KOPT-K1 (cell line): ENCODE measurements around the gene ALDH1A1.

Experiments
- H3K27ac ChIP-seq: fragments of 200-600 bp; sonication (generic); 2 replicates; pipeline ENCODE4 v1.5.1; 2016; ENCODE audit warnings: antibody characterized with exemption, mild to moderate bottlenecking, low read depth, low read length; ENCODE audit not compliant: poor library complexity, severe bottlenecking
- H3K36me3 ChIP-seq: fragments of 200-600 bp; sonication (generic); 2 replicates; pipeline ENCODE4 v1.5.1; 2017; ENCODE audit warnings: antibody characterized with exemption, mild to moderate bottlenecking, low read length, moderate library complexity; ENCODE audit not compliant: insufficient read depth
- H3K9me3 ChIP-seq: fragments of 200-600 bp; sonication (generic); 2 replicates; pipeline ENCODE4 v1.5.1; 2017; ENCODE audit warnings: antibody characterized with exemption, low read length, mild to moderate bottlenecking; ENCODE audit not compliant: insufficient read depth, poor library complexity, severe bottlenecking

The ALDH1A1 gene

DNA sequence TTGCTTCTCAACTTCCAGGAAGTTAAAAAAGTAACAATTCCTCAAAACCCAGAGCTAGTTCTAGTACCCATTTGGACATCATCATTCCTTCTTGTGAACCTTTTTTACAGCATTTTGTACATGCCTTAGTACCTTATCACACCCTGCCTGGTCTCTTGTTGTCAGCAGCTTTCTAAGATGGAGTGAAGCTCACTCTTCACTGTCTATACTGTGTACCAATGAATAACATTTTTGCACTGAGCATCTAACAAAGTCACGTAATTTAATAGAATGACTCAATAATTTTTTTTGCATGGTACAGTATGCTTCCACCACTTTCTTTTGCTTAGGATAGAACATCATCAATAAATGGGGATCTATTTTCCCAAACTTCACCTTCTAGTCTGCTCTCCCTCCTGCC is 29.8 kb downstream of the ALDH1A1 start:
- no peak overlapping the region for H3K27ac ChIP-seq
- no peaks in the 10 kb centered on the region for H3K36me3 ChIP-seq
- no peaks in the 10 kb centered on the region for H3K9me3 ChIP-seq

DNA sequence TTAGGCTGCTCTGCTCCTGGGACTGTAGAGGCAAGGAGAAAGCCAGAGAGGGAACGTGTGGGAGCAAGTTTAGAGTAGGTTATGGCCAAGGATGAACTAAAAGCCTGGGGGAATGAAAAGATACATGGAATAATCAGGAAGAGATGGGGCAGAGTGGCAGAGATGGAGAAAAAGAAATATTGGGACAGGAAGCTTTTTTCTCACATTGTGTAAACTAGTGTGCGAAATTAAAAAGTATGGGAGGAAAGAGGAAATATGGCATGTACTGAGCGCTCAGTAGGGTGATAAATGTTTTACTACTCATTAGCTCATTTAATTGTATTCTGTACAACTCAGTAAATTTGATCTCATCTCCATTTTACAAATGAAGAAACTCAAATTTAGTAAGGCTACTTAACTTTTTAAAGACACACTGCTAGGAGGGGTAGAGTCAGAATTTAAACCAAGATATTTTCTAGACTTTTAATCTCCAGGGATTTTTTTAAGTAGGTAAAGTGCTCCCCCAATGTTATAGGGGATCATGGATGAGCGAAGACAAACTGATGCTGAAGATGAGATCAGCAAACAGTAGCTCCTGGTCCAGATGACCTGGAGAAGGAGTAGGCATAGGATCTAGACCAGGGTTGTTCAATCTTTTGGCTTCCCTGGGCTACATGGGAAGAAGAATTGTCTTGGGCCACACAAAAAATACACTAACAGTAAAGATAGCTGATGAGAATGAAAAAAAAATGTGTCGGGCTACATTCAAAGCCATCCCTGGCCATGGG is 30.8 kb downstream of the ALDH1A1 start:
- no peaks in the 10 kb centered on the region for H3K9me3 ChIP-seq
- H3K36me3 ChIP-seq = no peaks in the 10 kb centered on the region
- H3K27ac ChIP-seq = no peak overlapping the region

DNA sequence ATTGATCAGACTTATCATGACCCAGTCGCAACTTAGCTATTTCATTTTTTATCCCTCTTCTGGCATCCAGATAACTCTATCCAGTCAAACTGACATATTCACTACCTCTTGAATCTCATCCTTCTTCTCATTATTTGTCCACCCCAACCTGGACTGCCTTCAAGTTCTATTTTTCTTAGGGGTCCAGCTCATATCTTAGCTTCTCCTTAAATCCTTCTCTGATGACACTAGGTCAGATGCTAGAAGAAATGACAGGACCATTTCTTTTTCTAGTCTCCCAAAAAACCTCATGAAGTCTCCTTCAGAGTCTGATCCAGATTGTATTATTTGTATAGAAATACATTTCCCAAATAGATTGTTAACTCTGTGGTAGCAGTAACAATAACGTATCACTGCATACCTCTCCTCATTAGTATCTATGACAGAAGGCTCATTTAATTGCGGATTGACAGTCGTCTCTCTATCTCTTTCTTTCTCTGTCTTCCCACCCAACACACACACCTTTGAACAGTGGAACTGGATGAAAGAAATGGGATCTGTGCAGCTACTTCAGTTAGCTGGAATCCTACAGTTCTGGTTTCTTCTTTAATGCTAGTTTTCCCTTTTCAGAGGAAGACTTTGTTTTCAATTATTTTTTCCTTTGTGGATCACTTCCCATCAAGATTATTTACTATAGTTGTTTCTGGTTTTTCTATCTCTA is 33.5 kb downstream of the ALDH1A1 start:
- no peaks in the 10 kb centered on the region for H3K9me3 ChIP-seq
- H3K36me3 ChIP-seq = no peaks in the 10 kb centered on the region
- H3K27ac ChIP-seq = no peak overlapping the region

DNA sequence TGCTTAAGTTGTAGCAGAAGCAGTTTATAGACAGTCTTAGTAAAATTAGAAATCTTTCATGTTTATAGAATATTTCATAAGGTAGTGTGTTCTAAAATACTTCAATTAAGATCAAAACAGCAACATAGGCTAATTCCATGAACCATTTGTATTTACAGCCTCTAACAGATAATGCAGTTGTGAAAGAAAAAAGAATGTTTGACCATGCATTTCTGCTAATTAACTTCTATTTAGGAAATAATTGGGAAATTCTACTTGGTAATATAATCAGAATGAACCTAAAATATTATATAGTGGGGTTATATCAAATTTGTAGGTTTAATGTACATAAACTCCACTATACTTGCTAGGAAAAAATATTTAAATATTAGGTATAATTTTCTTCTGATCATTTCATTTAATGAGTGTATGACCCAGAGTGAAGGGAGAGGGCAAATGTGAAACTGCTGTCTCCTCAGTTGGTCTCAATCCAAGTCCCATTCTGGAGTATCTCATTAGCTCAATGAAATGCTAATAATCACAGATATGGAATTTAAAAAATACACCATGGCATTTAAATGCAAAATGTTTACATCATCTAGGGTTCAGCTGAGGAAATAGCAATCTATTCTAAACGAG is 34.9 kb downstream of the ALDH1A1 start:
- no peak overlapping the region for H3K27ac ChIP-seq
- H3K36me3 ChIP-seq = no peaks in the 10 kb centered on the region
- no peaks in the 10 kb centered on the region for H3K9me3 ChIP-seq

DNA sequence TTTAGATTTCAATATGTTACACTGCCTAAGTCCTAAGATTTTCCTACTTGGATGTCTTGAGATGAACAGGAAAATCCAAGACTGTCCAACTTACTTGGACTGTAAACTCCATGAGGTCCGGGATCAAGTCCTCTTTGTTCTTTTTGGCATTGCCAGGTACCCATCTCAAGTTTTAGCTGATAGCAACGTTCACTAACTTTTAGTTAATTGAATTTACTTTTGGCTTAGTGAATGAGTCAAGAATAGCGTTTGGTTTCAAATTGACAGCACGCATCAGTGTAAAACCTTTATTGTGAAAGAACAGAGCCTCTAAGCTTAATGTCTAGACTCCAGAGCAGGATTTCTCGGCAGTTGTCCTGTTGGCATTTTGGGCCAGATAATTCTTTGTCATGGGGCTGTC is 37.2 kb downstream of the ALDH1A1 start:
- Histone ChIP-seq H3K36me3 (no peaks in the 10 kb centered on the region), H3K27ac (no peak overlapping the region)

DNA sequence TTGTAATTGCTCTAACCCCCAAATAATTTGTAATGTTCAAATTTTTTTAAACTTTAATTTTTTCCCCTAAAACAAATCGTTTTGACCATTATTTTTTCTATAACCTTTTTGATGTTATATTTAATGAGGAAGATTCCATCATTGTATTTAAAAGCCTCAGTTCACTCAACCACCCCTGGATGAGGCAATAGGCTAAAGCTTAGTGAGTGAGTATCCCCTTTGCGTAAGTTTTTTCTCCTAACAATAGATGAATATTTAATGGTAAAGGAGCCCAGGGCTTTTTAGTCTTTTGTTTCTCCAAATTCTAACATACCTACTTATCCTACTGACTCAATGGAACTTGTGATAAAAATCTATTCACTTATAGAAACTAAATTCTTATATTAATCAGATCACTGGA is 38.1 kb downstream of the ALDH1A1 start:
- Histone ChIP-seq H3K27ac (no peak overlapping the region), H3K9me3 (no peaks in the 10 kb centered on the region), H3K36me3 (no peaks in the 10 kb centered on the region)

More for the DNA sequence above, 37.2 kb downstream of the ALDH1A1 start:
- H3K9me3 ChIP-seq = no peaks in the 10 kb centered on the region

DNA sequence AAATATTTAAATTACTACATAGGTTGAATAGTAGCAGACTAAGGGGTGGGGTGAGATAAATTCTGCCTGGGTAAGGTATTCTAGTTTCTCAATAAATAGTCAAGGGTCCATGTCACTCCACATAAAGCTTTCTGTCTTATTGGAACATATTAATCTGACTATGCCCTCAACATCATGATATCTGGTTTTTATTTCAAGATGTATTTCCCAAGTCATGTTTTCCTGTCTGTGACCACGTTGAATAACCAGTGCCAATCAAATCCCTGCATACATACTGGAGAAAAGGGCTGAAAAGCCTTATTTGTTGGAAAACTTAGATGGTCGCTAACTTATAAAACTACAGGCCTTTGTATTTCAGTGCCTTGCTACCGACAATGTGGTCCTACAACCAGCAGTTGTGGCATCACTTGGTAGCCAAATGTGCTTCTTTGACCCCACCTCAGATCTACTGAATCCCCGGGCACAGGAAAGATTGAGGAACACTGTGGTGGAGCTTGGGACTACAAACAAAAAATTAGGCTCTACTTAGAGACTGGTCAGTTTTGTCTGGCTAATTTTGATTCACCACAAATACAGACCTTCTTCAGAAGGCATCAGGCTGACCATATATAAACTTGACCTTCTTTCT is 39.4 kb downstream of the ALDH1A1 start:
- Histone ChIP-seq H3K36me3 (no peaks in the 10 kb centered on the region), H3K9me3 (no peaks in the 10 kb centered on the region), H3K27ac (no peak overlapping the region)

DNA sequence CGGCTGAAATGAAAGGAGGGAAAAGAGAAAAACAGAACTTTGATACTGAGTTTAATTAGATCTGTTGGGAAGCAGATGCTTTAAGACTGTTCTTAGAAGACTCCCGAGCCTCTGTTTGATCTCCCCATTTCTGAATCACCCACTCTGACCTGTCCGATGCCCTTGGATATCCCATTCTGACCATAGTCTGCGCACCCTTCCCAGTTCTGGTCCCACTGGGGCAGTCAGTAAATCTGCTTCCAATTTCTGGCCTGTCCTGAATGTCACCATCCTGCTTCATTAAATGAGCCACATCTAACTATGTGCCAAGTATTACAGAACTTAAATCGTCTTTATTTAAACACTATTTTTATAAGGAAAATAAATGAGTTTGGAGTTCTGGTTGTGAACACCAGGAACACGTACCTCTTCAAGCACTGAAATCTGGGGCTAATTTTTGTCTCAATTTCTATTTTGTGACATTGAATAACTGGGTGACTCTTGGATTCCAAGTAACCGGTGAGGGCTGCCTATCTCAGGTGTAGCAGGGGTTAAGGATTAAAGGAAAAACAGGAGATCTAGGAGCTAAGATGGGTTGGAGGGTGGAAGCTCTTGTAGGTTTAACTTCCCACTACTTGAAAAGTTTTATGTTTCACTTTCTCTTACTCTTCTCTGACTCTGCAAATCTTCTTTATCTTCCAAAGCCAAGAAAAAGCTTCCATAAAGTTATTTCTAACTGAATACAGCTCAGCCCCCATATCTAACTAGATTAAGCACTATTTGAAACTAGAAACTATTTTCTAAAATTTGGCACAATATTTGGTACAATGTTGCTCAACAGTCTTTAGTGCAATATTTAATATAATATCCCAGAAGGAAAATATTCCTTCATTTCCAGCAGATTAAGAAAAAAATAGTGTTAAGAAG is 40.1 kb downstream of the ALDH1A1 start:
- H3K9me3 ChIP-seq = no peaks in the 10 kb centered on the region
- H3K27ac ChIP-seq = no peak overlapping the region
- H3K36me3 ChIP-seq = no peaks in the 10 kb centered on the region

DNA sequence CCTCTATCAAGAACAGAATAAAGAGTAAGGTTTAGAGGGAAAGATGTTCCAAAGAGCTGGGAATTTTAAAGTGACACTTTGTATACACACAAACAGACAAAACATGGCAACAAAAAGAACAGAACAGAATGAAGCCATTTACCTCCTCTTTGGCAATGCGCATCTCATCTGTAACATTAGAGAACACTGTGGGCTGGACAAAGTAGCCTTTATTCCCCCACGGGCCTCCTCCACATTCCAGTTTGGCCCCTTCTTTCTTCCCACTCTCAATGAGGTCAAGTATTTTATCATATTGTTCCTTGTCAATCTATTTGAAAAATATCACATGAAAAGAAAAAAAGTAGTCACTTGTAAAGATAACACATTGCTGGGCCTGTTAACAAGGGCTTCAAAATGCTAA is 41.0 kb downstream of the ALDH1A1 start:
- no peaks in the 10 kb centered on the region for H3K36me3 ChIP-seq
- no peak overlapping the region for H3K27ac ChIP-seq
- H3K9me3 ChIP-seq = no peaks in the 10 kb centered on the region

DNA sequence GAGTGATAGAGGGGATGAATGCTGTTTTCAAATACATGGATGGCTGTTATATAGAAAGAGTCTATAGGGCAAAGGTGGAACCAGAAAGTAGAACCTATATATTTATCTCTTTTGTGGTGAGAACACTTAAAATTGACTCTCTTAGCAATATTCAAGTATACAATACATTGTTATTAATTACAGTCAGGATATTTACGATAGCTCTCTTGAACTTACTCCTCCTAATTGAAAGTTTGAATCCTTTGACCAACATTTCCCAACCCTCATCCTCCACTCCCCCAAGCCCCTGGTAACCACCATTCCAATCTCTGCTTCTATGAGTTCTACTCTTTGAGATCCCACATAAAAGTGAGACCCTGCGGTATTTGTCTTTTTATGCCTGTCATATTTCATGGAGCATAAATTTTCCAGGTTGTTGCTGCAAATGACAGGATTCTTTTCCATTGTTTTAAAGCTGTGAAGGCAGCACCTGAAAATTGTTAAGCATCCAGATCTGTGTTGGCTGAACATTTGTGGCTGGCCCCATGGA is 41.5 kb downstream of the ALDH1A1 start:
- no peaks in the 10 kb centered on the region for H3K36me3 ChIP-seq
- H3K27ac ChIP-seq = no peak overlapping the region
- no peaks in the 10 kb centered on the region for H3K9me3 ChIP-seq

DNA sequence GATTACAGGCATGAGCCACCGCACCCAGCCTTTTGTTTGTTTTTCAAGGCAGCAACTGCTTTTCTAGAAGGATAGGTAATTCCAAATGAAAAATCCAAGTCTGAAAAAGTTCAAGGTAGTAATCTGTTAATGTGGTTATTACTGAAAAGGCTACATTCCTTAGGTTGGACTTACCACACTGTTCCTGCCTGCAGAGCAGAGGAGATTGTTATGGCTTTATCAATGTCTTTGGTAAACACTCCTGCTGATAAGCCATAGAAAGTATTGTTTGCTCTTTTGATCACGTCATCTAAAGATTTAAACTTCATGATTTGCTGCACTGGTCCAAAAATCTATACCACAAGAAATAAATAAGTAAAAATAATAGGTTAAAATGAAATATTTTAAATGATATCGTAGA is 43.4 kb downstream of the ALDH1A1 start:
- H3K36me3 ChIP-seq = no peaks in the 10 kb centered on the region
- H3K9me3 ChIP-seq = no peaks in the 10 kb centered on the region
- no peak overlapping the region for H3K27ac ChIP-seq

DNA sequence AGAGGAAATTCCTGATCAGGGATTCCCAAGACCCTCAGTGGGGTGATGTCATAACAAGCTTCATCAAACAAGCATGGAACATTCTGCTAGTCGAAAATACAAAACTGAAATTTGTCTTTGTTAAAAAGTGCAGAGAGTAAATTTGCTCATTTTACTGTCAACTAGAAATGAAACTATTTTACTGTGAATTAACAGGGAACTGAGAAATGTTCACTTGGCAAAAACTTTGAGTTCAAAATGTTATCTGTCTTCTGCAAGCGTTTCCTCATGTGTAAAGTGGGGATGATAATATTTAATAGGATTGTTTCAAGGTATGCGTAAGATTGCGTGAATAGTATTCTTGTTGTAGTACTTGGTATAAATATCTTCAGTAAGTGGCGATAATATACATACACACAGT is 45.4 kb downstream of the ALDH1A1 start:
- no peak overlapping the region for H3K27ac ChIP-seq
- no peaks in the 10 kb centered on the region for H3K36me3 ChIP-seq

DNA sequence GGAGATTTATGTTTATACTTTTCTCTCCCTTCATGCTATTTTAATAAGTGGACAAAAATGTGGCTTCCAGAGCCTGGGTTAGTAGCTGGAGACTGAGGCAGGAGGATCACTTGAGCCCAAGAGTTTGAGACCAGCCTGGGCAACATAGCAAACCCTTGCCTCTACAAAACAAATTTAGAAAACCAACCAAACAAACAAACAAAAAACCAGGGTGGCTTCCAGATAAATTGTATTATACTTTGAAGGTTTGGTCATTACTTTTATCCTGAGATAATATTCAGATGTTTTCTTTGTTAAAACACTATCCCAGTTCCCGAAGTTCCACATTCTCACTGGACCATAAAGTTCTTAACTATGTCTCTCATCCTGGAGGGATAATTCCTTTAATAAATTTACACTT is 46.0 kb downstream of the ALDH1A1 start:
- Histone ChIP-seq H3K9me3 (no peaks in the 10 kb centered on the region), H3K36me3 (no peaks in the 10 kb centered on the region), H3K27ac (no peak overlapping the region)

More for the DNA sequence above, 45.4 kb downstream of the ALDH1A1 start:
- H3K9me3 ChIP-seq = no peaks in the 10 kb centered on the region
